ENCODE data around the gene SLC9A9.

- TF ChIP-seq, protein P1, sequence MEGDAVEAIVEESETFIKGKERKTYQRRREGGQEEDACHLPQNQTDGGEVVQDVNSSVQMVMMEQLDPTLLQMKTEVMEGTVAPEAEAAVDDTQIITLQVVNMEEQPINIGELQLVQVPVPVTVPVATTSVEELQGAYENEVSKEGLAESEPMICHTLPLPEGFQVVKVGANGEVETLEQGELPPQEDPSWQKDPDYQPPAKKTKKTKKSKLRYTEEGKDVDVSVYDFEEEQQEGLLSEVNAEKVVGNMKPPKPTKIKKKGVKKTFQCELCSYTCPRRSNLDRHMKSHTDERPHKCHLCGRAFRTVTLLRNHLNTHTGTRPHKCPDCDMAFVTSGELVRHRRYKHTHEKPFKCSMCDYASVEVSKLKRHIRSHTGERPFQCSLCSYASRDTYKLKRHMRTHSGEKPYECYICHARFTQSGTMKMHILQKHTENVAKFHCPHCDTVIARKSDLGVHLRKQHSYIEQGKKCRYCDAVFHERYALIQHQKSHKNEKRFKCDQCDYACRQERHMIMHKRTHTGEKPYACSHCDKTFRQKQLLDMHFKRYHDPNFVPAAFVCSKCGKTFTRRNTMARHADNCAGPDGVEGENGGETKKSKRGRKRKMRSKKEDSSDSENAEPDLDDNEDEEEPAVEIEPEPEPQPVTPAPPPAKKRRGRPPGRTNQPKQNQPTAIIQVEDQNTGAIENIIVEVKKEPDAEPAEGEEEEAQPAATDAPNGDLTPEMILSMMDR (conservative IDR thresholded peaks at IDR 0.05 in 1 of 2, IDR thresholded peaks at IDR 0.05 in 1 of 2; ENCODE audit: low read depth in 1 of 2, low read length in 2 of 2) = no peak
- TF ChIP-seq EZH2 (IDR thresholded peaks at IDR 0.05; ENCODE audit: low read length, missing control alignments) = no peak
Measured at GRCh38 chr3:143424874-143425273, 423.4 kb downstream of the SLC9A9 start.

All from fibroblast of lung (primary cell).